Stimulated activated CD8-positive, alpha-beta memory T cell treated with anti-CD3 and anti-CD28 coated beads, Interleukin-7, amount 100 ng/mL, for 48 hours (primary cell): ENCODE results near the gene CARS2.
"Not testable (repeated sequence)": the region's sequence is repeated elsewhere in the genome, so short reads cannot be mapped to it uniquely, and the experiment has no call there.

Experiments
- DNase-seq, 2 donors: peaks; one replicate each; pipeline ENCODE4 v3.0.0-alpha.2; 2020; ENCODE audit warnings: low read depth in 1 of 2; ENCODE audit errors: extremely low read depth in 1 of 2

CARS2 gene

GRCh38 chr13:110706570-110707372 lies 855 bp upstream of the CARS2 start:
- no peak for DNase-seq

DNA sequence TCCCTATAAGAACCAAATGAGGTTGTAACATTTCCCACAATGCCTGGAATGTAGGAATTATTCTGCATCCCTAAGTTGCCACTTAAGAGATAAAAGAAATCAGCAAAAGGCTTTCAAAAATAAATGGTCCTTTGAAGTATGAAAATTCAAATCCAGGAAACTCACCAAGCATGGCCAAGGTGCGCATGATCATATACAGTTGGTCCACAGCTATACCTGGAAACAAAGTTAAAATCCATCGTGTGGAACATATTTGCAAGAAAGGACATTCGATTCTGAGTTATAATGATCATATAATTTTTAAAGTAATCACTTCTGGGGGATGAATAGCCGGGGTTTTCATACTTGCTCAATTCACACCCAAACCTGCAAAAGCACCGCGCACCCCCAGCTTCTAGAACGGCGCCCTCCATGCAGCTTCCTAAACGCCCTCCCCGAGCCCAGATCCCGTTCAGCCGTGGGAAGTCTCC lies 525 bp downstream of the CARS2 start:
- DNase-seq: no peak

DNA sequence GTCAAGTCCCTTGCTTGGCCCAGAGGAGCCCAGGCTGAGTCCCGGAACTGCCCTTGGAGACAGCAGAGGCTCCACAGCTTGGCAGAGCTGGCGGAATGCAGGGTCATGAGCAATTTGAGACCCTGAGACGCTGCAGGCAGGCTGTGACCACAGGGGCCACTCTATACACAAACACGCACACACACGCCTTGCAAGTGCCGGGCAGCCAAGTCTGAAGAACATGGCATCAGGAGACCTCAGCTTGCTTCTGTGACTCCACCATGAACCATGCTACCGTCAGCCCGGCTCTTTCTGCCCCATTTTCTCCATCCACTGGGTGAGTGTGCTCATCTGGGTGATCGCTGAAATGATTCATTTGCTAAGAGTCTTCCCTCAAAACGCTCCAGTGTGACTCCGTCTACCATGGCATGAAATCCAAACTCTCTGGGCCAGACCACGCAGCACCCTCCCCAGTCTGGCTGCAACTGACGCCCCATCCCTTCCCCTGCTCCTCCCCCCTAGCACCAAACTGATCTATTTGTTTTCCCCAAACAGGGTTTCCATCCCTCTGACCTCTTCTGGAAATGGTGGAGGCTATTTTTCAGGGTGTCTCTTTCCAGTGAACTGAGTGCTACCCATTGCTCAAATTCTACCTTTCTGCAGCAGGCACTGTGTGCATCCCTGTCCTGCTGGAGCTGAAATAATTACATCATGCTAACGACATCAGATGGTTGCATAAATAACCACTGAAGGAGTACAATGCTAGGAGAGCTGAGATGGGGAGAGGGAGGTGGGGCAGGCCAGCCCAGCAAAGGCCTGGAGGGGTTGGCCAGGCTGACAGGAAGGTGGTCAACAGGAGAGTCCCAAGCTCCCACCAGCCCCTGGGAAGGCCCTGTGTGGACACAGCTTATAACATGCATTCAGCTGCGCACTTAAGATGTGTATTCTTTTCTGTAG lies 3.1 kb downstream of the CARS2 start:
- DNase-seq: no peak

GRCh38 chr13:110702089-110702488 lies 3.8 kb downstream of the CARS2 start:
- DNase-seq: no peak

- DNase-seq: not testable (repeated sequence)
Observed at GRCh38 chr13:110701061-110701460, 4.9 kb downstream of the CARS2 start.

GRCh38 chr13:110700641-110701040 lies 5.3 kb downstream of the CARS2 start:
- DNase-seq: no peak

DNA sequence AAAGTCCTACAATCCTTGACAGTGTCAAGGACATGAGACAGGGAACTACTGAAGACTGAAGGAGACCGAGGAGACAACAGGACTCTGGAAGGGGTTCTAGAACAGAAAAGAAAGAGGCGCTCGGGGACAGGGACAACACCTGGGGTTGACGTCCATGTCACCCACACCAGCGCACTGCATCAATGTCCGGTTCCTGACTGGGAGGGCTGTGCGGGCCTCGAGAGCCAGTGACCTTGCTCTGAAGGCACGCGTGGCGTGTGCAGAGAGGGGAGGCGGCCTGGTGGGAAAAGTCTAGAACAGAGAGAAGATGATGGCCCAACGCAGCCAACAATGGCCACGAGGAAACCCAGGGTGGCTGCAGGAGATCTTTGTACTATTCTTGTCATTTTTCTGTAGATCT lies 5.7 kb downstream of the CARS2 start:
- no peak for DNase-seq

GRCh38 chr13:110699148-110700145 lies 6.5 kb downstream of the CARS2 start:
- DNase-seq: no peak

DNA sequence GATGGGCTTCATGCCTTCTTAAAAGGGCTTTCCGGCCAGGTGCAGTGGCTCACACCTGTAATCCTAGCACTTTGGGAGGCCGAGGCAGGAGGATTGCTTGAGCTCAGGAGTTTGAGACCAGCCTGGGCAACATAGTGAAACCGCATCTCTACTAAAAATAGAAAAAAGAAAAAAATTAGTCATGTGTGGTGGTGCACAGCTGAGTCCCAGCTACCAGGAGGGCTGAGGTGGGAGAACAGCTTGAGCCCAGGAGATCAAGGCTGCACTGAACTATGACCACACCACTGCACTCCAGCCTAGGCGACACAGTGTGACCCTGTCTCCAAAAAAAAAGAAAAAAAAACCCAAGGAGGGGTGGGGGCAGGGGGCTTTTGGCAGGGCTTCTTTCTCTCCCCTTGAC lies 7.2 kb downstream of the CARS2 start:
- no peak for DNase-seq

- DNase-seq: no peak
Observed at GRCh38 chr13:110697842-110698241, 8.1 kb downstream of the CARS2 start.

GRCh38 chr13:110696776-110697175 lies 9.1 kb downstream of the CARS2 start:
- DNase-seq: no peak

- not testable (repeated sequence) for DNase-seq
Observed at GRCh38 chr13:110695774-110696173, 10.1 kb downstream of the CARS2 start.

GRCh38 chr13:110690516-110690915 lies 15.4 kb downstream of the CARS2 start:
- DNase-seq: no peak

- DNase-seq: no peak
Observed at GRCh38 chr13:110689711-110690110, 16.2 kb downstream of the CARS2 start.

GRCh38 chr13:110689041-110689440 lies 16.9 kb downstream of the CARS2 start:
- no peak for DNase-seq

GRCh38 chr13:110687736-110688135 lies 18.2 kb downstream of the CARS2 start:
- DNase-seq: no peak

DNA sequence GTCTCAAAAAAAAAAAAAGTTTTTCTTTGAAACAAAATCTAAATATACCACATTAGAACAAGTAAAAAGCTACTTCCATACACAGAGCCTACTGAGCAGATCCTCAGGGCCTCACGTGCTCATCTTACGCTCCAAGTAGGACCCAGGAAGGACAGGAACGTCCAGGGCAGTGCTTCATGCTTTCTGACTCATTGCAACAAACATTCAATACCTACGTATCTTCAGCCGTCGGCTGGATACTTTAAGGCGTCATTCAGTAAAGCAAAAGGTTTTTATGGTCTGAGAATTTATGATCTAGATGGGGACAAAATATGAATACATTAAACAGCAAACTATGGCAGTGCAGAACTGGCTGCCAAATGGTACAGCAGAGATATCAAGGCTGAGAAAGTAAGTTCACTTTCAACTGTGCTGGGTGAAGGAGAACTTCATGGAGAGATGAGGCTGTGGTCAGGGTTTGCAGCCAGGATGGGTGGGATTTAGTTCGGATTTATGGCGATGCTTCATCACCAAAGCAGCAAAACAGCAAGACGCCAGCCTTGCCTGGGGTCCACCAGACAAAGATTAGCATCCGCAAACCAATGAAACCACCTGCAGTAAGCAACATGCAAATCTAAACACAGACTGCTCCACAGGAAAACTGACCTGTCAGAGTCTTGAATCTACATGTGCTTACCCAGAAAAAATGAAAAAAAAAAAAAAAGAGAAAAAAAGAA lies 20.5 kb downstream of the CARS2 start:
- no peak for DNase-seq

GRCh38 chr13:110684388-110685056 lies 21.4 kb downstream of the CARS2 start:
- DNase-seq: no peak

DNA sequence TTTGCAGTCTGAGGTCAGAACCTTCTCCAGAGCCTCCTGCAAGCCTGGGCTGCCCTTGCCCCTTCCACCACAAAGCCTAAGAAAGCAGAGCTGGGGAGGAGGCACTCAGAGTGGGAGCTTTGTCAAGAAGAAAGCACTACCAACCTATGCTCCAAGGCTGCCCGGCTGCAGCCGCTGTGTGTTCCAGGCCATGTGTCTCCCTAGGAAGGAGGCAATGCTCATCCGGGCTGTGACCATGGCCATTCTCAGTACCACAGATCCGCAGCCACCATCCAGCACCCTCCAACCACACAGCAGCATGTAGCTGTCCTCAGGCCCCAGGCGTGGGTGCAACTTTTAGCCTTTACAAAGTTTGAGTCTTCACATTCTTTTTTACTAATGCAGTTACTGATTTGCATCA lies 22.0 kb downstream of the CARS2 start:
- DNase-seq: no peak
